ENCODE results near the gene VPS26A. TPM values are rescaled to one million over a fixed set of nuclear protein-coding genes. Genes with fewer than 3 reads are reported as not detected.
"Not testable (repeated sequence)": the region's sequence is repeated elsewhere in the genome, so short reads cannot be mapped to it uniquely, and the experiment has no call there.

VPS26A gene
- total RNA-seq, 2 experiments from 2014 or later: 32.8 to 33.0 TPM

GRCh38 chr10:69160809-69161241 is 36.8 kb downstream of the VPS26A start:
- ChIA-PET POLR2A (no interaction called here), CTCF (no interaction called here)
- DNase-seq (no peak), ATAC-seq (ENCODE audit: poor library complexity) (no peak)
- TF ChIP-seq, protein P1, sequence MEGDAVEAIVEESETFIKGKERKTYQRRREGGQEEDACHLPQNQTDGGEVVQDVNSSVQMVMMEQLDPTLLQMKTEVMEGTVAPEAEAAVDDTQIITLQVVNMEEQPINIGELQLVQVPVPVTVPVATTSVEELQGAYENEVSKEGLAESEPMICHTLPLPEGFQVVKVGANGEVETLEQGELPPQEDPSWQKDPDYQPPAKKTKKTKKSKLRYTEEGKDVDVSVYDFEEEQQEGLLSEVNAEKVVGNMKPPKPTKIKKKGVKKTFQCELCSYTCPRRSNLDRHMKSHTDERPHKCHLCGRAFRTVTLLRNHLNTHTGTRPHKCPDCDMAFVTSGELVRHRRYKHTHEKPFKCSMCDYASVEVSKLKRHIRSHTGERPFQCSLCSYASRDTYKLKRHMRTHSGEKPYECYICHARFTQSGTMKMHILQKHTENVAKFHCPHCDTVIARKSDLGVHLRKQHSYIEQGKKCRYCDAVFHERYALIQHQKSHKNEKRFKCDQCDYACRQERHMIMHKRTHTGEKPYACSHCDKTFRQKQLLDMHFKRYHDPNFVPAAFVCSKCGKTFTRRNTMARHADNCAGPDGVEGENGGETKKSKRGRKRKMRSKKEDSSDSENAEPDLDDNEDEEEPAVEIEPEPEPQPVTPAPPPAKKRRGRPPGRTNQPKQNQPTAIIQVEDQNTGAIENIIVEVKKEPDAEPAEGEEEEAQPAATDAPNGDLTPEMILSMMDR (IDR thresholded peaks at IDR 0.05): no peak
- intact Hi-C loops (cut with DNase I, micrococcal nuclease): no loop called here
- H3K27ac Mint-ChIP-seq: no peak overlapping the region
- H3K27ac ChIP-seq (ENCODE audit: low read depth in 1 of 2, low read length in 2 of 2): no peak overlapping the region
- peaks cover 44% of the 10 kb centered on the region for H3K36me3 ChIP-seq (ENCODE audit: insufficient read depth, low read length)
- no peaks in the 10 kb centered on the region for H3K9me3 Mint-ChIP-seq
- peaks cover 6% of the 10 kb centered on the region for H3K4me1 Mint-ChIP-seq (ENCODE audit: low read depth)
- peaks cover 76% of the 10 kb centered on the region for H3K36me3 Mint-ChIP-seq (ENCODE audit: low read depth)
- H3K4me3 Mint-ChIP-seq: no peak overlapping the region
- no peaks in the 10 kb centered on the region for H3K27me3 ChIP-seq (ENCODE audit: control insufficient read depth in 1 of 2, insufficient read depth in 2 of 2, low read length in 2 of 2)
- H3K4me1 ChIP-seq (ENCODE audit: insufficient read depth, low read length): no peaks in the 10 kb centered on the region
- H3K4me3 ChIP-seq (ENCODE audit: low read length): no peak overlapping the region
- H3K27me3 Mint-ChIP-seq: no peaks in the 10 kb centered on the region
- no peaks in the 10 kb centered on the region for H3K9me3 ChIP-seq (ENCODE audit: control insufficient read depth in 1 of 2, insufficient read depth in 1 of 2, low read length in 2 of 2)

DNA sequence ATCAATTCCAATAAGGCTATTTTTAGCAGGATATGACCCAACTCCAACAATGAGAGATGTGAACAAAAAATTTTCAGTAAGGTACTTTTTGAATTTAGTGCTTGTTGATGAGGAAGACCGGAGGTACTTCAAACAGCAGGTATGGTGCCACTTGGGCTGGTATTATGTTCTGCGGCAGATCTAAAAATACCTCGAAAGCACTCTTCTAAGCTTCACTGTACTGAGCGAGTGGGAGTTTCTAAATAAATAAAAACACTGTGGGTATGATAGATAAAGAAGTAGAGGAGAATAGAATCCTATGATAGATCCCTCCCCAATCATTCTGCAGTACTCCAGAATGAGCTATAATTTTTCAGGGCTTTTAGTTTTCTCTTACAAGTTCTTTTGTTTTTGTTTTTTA is 44.5 kb downstream of the VPS26A start:
- DNase-seq (no peak), ATAC-seq (ENCODE audit: poor library complexity) (no peak)
- Mint-ChIP-seq H3K36me3 (ENCODE audit: low read depth) (peaks cover 62% of the 10 kb centered on the region), H3K27ac (no peak overlapping the region), H3K4me3 (no peak overlapping the region), H3K4me1 (ENCODE audit: low read depth) (no peaks in the 10 kb centered on the region), H3K27me3 (no peaks in the 10 kb centered on the region), H3K9me3 (no peaks in the 10 kb centered on the region)
- POLR2A ChIA-PET: no interaction called here
- H3K4me1 ChIP-seq (ENCODE audit: insufficient read depth, low read length): no peaks in the 10 kb centered on the region
- no peak overlapping the region for H3K27ac ChIP-seq (ENCODE audit: low read depth in 1 of 2, low read length in 2 of 2)
- H3K27me3 ChIP-seq (ENCODE audit: control insufficient read depth in 1 of 2, insufficient read depth in 2 of 2, low read length in 2 of 2): no peaks in the 10 kb centered on the region
- no peak overlapping the region for H3K4me3 ChIP-seq (ENCODE audit: low read length)
- TF ChIP-seq, protein P1 (IDR thresholded peaks at IDR 0.05): no peak
- intact Hi-C loops (cut with DNase I, micrococcal nuclease): no loop called here
- peaks cover 52% of the 10 kb centered on the region for H3K36me3 ChIP-seq (ENCODE audit: insufficient read depth, low read length)
- CTCF ChIA-PET: no interaction called here
- no peaks in the 10 kb centered on the region for H3K9me3 ChIP-seq (ENCODE audit: control insufficient read depth in 1 of 2, insufficient read depth in 1 of 2, low read length in 2 of 2)

- Mint-ChIP-seq H3K9me3 (no peaks in the 10 kb centered on the region), H3K4me1 (ENCODE audit: low read depth) (no peaks in the 10 kb centered on the region), H3K4me3 (no peak overlapping the region), H3K27ac (no peak overlapping the region), H3K27me3 (no peaks in the 10 kb centered on the region), H3K36me3 (ENCODE audit: low read depth) (peaks cover 40% of the 10 kb centered on the region)
- Histone ChIP-seq H3K4me3 (ENCODE audit: low read length) (no peak overlapping the region), H3K27me3 (ENCODE audit: control insufficient read depth in 1 of 2, insufficient read depth in 2 of 2, low read length in 2 of 2) (no peaks in the 10 kb centered on the region), H3K36me3 (ENCODE audit: insufficient read depth, low read length) (peaks cover 31% of the 10 kb centered on the region), H3K9me3 (ENCODE audit: control insufficient read depth in 1 of 2, insufficient read depth in 1 of 2, low read length in 2 of 2) (no peaks in the 10 kb centered on the region), H3K4me1 (ENCODE audit: insufficient read depth, low read length) (no peaks in the 10 kb centered on the region), H3K27ac (ENCODE audit: low read depth in 1 of 2, low read length in 2 of 2) (no peak overlapping the region)
- ChIA-PET POLR2A (no interaction called here), CTCF (no interaction called here)
- ATAC-seq (ENCODE audit: poor library complexity) (no peak), DNase-seq (no peak)
- intact Hi-C loops (cut with DNase I, micrococcal nuclease): no loop called here
- TF ChIP-seq, protein P1 (IDR thresholded peaks at IDR 0.05): no peak
Observed at GRCh38 chr10:69172241-69172982, 48.4 kb downstream of the VPS26A start.

DNA sequence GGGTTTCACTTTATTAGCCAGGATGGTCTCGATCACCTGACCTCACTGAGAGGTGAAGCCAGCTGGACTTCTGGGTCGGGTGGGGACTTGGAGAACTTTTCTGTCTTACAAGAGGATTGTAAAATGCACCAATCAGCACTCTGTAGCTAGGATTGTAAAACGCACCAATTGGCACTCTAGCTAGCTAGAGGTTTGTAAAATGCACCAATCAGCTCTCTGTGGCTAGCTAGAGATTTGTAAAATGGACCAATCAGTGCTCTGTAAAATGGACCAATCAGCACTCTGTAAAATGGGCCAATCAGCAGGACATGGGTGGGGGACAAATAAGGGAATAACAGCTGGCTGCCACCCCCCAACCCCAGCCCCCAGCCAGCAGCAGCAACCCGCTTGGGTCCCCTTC is 51.3 kb downstream of the VPS26A start:
- peaks cover 31% of the 10 kb centered on the region for H3K36me3 Mint-ChIP-seq (ENCODE audit: low read depth)
- H3K27ac ChIP-seq (ENCODE audit: low read depth in 1 of 2, low read length in 2 of 2); DNase-seq; ATAC-seq (ENCODE audit: poor library complexity); H3K27ac Mint-ChIP-seq; H3K27me3 ChIP-seq (ENCODE audit: control insufficient read depth in 1 of 2, insufficient read depth in 2 of 2, low read length in 2 of 2); H3K4me3 ChIP-seq (ENCODE audit: low read length); H3K9me3 Mint-ChIP-seq; H3K4me3 Mint-ChIP-seq; H3K36me3 ChIP-seq (ENCODE audit: insufficient read depth, low read length); H3K27me3 Mint-ChIP-seq; H3K9me3 ChIP-seq (ENCODE audit: control insufficient read depth in 1 of 2, insufficient read depth in 1 of 2, low read length in 2 of 2); POLR2A ChIA-PET; H3K4me1 ChIP-seq (ENCODE audit: insufficient read depth, low read length): not testable (repeated sequence)
- CTCF ChIA-PET: interaction anchor here (1.4 kb wide), 1 partner anchor 50 kb away, joined by 3 read pairs; no protein-coding TSS in a partner anchor
- H3K4me1 Mint-ChIP-seq (ENCODE audit: low read depth): peaks cover 15% of the 10 kb centered on the region
- intact Hi-C loops (cut with DNase I, micrococcal nuclease): loop anchor here in 1 of 2 experiments (5.0 kb wide), 1 partner anchor 183 kb away; no protein-coding TSS in a partner anchor
